Activated CD4-positive, CD25-positive, alpha-beta regulatory T cell treated with anti-CD3 and anti-CD28 coated beads, Interleukin-2, amount 50 U/mL, for 16 hours (primary cell): Measurements from ENCODE around the gene RIMS4.
"Not testable (repeated sequence)": the region's sequence is repeated elsewhere in the genome, so short reads cannot be mapped to it uniquely, and the experiment has no call there.

Experiments
- DNase-seq: peaks from one replicate; pipeline ENCODE4 v3.0.0-alpha.2; 2020; ENCODE audit warnings: low read depth, low spot score

RIMS4 gene

GRCh38 chr20:44763798-44764197, 46.5 kb downstream of the RIMS4 start:
- not testable (repeated sequence) for DNase-seq

GRCh38 chr20:44762466-44763140, 47.7 kb downstream of the RIMS4 start:
- no peak for DNase-seq

- DNase-seq: no peak
Observed at GRCh38 chr20:44761423-44761822, 48.9 kb downstream of the RIMS4 start.

- DNase-seq: no peak
Observed at GRCh38 chr20:44759595-44759994, 50.8 kb downstream of the RIMS4 start.

- DNase-seq: no peak
Observed at GRCh38 chr20:44758247-44759101, 51.9 kb downstream of the RIMS4 start.

DNA sequence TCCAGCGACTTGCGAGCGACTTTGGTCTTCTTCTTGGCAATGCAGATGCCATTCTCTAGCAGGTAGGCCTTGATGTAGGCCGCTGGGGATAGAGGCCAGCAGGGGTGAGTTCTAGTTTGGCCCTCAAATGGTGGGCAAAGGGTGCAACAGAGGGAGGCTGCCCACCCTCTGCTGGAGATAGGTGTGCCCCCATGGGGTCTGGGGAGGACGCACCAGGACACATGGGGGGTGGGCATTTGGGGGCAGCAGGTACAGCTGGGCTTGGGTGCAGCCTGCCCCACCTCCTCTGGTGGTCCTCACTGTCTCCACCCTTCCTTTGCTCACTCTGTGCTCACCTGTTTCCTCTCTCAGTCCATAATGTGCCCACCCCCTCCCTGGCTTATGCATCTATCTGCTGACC, 53.4 kb downstream of the RIMS4 start:
- DNase-seq: no peak

DNA sequence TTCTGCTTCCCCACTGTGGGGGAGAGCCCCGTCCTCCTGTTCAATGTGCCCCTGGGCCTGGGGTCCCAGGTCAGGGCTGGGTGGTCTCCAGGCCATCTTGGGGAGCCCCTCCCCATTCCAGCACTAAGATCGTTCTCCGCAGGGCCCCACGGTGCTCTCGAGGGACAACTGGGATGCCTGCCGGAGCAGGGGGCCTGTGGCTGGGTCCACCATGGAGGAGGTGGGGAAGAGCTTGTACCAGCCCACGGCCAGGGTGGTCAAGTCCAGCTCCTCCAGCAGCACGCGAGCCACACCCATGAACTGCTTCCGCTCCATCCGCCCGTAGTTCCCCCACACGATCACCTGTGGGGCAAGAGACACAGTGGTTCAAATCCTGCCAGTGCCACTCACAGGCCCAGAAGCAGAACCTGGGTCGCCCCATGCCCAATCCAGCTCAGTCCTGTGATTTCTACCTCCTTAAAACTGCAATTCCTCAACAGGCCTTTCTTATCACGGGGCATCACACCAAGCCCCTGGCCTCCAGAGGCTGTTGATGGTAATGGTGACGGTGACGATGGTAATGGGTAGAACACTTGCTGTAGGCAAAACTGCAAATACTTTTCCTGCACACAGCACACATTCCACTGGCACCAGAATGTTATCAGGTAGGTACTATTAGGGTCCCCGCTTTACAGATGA, 54.2 kb downstream of the RIMS4 start:
- no peak for DNase-seq

DNA sequence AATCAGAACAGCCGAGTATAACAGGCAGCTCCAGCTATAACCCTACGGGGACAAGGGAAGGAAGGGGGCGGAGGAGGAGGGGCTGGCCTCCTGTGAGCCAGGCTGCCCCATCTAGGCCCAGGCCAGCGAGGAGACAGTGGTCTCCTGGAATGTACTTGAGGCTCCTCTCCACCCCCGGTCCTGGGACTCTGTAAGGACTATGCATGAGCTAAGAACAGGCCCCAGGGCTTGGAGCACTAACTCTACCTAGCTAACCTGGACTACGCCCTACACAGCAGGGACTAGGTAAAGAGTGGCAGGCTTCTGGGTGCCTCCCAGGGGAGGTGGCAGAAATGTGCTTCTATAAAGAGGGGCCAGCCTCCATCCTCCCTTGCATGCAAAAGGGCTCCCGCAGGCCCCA, 55.8 kb downstream of the RIMS4 start:
- DNase-seq: no peak

- no peak for DNase-seq
Observed at GRCh38 chr20:44752099-44752931, 58.0 kb downstream of the RIMS4 start.

GRCh38 chr20:44750081-44750805, 60.1 kb downstream of the RIMS4 start:
- DNase-seq: no peak

- DNase-seq: no peak
Observed at GRCh38 chr20:44748005-44748370, 62.4 kb downstream of the RIMS4 start.

DNA sequence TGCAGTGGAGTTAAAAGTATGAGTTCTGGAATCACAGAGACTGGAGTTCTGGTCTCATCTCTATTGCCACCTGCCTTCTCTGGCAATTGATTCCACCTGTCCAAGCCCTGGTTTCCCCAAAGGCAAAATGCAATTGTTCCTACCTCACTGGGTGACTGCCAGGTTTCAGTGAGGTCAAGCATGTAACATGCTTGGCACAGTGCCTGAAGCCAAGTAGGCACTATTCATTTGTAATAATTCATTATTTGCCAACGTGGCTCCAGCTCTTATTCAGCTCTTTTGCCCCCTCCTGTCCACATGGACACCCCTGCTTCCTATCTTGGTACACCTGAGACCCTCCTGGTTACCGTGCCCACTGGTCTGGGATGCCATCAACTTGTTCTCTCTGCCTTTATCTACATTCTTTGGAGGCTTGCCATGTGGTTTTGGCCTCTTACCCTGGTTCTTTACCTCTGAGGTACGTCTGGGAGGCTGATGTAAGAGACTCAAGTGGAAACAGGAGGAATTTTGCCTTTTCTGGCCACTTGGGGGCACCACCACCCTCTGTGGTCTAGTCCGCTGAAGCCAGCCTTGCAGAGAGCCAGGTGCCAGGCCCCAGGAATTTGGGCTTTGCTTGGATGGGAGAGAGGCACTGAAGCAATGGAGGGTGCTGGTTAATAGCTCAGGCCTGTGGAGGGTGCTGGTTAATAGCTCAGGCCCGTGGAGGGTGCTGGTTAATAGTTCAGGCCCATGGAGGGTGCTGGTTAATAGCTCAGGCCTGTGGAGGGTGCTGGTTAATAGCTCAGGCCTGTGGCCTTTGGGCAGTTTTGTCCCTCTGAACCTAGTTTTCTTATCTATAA, 63.0 kb downstream of the RIMS4 start:
- DNase-seq: no peak

GRCh38 chr20:44746367-44747165, 63.8 kb downstream of the RIMS4 start:
- no peak for DNase-seq

DNA sequence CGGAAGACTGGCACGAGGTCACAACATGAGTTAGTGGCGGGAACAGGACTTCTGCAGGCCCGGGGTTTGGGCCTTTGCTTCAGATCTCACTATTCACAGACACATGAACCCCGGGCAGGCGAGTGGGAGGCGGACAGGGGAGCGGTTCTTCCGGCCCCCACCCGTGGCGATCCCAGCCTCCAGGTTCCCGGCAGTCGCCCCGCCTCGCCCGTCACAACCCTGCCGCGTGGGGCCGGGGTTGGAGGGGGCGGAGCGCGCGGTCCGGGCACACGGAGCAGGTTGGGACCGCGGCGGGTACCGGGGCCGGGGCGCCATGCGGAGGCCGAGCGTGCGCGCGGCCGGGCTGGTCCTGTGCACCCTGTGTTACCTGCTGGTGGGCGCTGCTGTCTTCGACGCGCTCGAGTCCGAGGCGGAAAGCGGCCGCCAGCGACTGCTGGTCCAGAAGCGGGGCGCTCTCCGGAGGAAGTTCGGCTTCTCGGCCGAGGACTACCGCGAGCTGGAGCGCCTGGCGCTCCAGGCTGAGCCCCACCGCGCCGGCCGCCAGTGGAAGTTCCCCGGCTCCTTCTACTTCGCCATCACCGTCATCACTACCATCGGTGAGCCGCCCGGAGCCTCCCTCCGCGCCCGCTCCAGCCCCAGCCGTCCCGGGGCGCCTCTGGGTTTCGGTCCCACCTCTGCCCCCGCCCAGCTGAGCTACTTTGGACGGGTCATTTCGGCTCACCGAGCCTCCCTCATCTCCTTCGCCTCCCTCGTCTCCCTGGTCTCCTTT, 64.6 kb downstream of the RIMS4 start, which contains the start of gene KCNK15:
TSS of gene KCNK15 (plus strand) at position 268 of the 769 bp plus-strand sequence. CDS start at position 314, 46 bp downstream.
- no peak for DNase-seq

GRCh38 chr20:44745122-44745597, 65.2 kb downstream of the RIMS4 start:
- no peak for DNase-seq

- no peak for DNase-seq
Observed at GRCh38 chr20:44743916-44744655, 66.3 kb downstream of the RIMS4 start.

DNA sequence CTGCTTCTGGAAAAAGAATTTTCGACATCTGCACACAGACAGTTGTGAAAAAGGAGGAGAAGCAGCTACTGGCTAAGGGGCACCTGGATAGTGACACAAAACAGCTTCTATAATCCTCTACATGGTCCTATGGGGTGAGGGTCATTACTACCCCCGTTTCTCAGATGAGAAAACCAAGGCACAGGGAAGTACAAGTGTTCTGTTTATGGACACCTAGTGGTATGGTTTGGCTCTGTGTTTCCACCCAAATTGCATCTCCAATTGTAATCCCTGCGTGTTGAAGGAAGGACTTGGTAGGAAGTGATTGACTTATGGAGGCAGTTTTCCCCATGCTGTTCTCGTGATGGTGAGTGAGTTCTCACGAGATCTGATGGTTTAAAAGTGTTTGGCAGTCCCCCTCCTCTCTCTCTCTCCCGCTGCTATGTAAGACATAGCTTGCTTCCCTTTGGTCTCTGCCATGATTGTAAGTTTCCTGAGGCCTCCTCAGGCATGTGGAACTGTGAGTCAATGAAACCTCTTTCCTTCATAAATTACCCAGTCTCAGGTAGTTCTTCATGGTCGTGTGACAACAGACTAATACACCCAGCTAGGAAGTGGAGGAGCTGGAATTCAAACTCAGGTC, 67.2 kb downstream of the RIMS4 start:
- DNase-seq: no peak
